NK-92 (cell line): ENCODE results near the gene ARHGAP8.
"Not testable (repeated sequence)": the region's sequence is repeated elsewhere in the genome, so short reads cannot be mapped to it uniquely, and the experiment has no call there.

ENCODE experiments used
- DNase-seq: peaks from one replicate; lab custom pipeline; 2025; ENCODE audit not compliant: unreplicated experiment; lab: John Stamatoyannopoulos, UW

ARHGAP8 gene

DNA sequence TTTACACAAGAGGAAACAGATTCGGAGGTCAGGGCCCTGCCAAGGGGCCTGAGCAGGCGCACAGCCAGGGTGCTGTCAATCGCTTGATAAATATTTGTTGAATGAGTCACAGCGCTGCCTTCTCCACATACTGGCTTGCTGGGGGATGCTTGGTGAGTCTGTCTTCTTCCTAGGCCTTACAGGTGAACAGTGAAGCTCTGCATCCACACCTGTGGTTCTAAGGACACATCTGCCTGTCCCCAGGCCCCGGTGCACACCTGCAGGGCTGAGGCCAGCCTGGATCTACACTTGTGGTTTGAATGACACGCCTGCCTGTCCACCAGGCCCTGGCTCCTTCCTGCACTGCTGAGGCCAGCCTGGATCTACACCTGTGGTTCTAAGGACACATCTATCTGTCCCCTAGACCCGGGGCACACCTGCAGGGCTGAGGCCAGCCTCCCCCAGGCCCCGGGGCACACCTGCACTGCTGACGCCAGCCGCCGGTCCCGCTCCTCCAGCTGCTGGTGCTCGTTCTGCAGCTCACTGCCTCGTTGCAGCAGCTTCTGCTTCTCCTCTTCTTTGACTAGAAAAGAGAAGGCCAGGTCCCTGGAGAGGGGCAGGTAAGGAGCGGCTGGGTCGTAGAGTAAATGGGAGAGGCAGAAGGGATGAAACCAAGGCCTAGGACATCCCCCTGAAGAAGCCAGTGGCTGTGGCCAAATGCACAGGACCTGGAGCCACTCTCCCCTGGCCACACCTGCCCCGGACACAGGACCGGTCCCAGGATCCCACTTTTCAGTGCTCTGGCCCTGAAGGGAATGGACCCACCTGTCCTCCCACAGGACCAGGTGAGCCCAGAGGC, 132.8 kb downstream of the ARHGAP8 start:
- DNase-seq = no peak

DNA sequence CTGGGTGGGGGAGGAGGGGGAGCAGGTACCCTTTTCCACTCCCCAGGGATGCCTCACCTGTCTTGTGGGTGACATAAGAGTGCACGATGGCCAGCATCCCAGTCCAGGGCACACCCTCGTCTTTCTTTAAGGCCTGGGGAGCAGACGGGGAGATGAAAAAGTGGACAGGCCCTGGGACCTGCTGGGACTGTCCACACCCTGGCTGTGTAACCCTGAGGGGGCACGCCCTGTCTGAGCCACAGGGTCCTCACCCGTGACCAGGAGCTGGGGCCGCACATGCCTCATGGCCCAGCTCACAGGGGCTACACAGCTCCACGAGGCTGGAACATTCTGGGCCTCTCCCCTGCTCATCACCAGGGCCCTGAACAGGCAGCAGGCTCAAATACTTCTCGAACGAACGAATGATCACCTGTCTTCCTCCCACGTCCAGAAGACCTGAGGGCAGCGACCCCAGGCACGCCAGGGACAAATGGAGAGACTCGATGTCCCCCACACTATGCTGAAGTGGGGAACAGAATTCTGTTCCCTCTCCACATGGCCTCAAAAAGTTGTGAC, 133.5 kb downstream of the ARHGAP8 start:
- no peak for DNase-seq

DNA sequence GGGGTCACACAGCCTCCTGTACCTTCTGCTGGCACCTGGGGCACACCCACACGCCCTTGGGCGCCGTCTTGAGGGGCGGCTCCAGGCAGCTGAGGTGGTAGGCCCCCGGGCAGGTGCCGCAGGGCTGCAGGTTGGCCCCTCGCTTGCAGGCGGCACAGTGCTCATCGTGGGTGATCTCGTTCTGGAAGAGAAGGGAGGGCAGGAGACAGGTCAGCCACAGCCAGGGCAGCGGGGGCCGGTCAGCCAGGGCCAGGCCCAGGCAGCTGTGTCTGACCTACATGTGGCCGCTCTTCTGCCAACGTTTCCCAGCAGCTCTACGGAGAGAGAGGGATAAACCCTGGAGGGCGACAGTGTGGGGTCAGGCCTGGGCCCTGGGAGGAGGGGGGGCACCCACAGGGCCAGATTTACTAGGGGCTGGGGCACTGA, 135.6 kb downstream of the ARHGAP8 start:
- no peak for DNase-seq

DNA sequence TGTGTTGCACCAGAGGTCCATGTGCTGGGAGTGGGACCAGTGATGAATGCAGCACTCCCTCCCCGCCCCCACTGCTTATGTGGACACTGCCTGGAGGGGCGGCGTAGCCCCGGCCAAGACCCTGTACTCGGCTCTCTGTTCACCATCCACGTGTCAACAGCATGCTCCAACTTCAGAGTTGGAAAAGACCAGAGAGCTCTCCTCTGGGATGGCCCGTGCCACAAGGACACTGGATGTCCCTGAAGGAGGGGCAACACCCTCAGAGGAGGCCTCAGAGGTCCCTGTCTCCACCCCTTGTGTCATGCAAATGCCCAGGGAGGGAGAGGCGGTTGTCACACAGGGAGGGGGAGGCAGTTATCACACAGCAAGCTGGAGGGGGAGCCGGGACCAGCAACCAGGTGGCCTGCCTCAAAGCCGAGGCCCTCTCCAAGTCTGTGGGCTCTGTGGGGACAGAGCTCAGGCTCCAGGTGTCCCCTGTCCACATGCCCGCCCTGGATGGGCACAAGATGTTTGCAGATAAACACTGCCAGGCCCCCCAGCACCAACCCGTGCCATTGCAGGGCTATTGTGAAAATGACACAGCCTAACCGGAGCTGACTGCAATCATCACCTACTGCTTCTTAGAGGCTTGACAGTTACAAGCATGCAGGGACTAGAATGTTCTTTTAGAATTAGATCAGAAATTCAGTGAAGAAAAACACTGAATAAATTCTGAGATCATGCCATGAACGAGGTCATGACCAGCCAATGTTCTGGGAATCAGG, 136.3 kb downstream of the ARHGAP8 start:
- DNase-seq = no peak

DNA sequence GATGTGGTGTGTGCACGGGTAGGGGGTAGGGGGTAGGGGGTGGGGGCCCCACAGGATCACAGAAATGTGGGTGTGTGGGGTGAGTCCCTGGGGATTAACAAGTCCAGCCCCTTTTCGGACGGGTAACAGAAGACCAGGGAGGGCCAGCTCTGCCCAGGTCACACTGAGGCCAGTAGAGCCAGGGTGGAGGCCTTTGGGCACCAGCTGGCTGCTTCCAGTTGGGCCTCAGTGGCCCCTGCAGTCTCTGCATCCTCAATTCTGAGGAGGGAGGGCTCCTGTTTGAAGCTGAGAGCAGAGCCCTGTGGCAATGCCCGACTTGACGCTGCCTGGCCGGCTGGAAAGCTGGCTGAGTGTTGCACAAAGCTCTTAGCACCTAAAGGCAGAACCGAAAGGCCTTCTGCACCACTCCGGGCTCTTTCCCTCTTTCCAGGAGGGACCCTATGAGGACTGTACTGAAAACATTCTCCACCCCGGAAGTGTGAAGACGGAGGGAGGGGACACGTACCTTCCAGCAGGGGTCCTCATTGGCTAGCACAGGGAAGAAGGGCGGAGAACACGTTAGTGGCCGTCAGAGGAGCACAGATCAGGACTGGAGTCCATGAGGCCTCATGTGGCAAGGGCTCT, 137.0 kb downstream of the ARHGAP8 start:
- DNase-seq = no peak

DNA sequence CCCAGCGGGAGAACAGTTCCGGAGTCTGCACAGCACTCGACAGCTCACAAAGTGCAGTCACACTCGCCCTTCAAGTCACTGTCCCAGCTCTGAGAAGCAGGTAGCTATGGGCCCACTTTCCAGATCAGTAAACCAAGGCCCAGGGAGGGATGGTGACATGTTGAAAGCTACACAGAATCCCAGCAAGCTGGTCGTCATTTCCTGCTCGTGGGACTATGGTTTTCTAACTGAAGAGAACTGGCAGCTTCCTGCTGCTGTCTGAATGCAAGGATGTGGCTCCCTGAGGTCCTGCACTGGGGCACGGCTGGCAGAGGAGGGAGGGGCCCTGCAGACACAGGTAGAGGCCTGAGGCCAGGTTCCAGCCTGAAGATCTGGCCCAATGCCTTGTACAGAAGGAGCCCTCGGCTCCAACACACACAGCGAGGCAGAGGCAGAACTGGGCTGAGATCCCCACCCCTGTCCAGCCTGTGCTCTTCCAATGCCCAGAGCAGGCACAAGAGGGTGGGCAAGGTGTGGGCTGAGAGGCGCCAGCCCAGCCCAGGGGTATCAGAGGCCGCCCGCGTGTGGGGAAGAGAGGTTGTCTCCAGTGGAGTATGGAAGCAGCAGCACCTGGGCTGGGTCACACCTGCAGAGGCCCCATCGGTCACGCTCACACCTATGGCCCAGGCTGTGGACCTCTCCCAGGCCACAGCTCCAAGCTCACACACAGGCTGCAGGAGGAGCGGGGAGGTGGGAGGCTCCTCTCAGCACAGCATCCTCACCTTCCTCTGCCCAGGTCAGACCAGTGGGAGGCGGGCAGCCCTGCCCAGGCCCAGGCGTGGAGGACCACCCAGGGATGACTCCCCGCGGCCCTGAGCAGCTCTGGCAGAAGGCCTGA, 138.3 kb downstream of the ARHGAP8 start:
- DNase-seq = no peak

DNA sequence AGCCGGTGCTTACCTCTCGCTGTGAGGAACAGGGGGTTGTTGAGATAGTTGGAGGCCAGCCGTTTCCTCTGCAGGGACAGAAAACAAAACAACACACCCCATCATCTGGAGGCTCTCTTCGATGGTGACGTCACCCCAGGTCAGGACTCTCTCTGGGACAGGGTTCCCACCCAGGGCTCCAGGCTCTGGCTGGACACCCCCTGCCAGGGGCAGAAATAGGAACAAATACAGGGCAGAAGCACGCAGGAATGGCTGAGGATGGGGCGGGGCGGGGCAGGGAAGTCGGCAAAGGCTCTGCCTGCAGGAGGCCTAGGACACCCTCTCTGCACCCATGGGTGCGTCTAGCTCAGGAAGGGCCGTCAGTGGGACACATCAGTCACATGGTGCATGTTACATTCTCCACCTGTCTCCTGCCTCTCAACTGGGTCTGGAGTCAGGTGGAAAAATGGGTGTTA, 138.9 kb downstream of the ARHGAP8 start:
- no peak for DNase-seq

DNA sequence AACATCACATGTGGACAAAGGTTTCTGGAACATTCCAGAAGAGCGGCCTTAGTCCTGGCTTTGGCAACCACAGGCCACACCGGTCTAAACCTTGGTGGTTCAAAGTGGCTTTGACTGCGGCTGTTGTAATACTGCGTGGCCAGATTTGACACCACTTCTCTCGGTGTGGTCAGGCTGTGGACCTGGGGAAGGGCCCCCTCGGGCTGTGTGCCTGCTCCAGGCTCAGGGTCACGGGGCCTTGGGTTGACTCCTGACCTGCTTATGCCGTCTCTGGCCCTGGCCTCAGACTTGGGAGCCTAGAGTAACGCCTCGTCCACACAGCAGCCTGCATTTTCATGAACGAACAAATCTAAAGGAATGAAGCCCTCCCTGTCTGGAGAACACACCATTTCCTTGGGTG, 139.4 kb downstream of the ARHGAP8 start:
- DNase-seq = no peak

DNA sequence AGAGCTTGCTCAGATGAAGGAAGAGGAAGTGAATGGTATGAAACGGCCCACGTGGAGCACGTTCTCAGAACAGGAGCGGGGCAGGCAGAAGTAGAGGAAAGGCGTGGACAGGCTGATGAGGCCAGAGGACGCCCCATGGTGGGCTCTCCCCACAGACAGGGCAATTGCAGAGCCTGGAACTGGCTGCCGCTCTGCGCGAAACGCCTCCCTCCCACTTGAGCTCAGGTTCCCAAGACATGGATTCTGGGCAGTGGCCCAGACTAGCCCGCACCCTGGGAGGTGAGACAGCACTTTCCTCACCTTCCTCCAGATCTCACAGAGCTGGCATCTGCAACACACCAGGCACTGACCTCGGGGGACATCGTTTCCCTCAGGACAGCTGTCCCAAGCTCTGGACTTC, 139.9 kb downstream of the ARHGAP8 start:
- no peak for DNase-seq

DNA sequence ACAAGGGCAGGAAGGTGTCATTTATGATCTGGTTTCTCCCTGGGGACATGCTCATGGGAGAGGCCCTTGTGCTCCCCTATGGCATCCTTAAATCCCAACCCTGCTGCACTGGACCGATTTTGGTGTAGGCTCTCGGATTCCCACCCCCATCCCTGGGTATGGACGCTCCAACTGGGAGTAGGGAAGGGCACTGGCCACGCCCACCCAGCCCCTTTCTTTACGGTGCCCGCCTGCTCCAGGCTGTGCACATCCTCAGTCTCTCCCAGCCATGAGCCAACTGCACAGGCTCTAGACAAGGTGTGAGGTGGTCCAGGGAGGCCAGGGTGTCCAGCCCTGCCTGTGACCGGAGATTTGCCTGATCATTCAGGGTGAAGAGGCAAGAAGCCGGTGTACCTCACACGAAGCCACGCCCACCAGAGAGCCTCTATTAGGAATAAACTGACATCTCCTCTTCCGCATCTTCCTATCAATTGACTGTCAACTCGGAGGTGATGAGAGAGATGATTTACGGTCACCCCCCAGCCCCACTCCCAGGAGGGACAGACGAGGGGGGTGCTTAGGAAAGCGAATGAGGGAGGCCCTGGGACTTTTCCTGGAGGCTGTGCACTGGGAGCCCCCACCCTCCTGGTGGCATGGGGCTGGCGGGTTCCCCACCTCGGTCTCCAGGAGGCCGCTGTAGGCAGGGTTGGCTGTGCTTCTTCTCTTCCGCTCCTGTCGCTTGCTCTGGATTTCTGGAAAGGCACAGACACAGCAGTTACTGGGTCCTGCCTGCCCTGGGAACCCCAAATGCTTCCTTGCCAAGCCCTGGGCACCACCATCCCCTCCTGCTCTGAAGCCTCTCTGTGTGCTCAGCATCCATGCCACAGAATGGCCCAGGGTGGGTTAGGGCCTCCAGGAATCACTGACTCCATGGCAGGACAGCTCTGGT, 140.7 kb downstream of the ARHGAP8 start:
- no peak for DNase-seq

DNA sequence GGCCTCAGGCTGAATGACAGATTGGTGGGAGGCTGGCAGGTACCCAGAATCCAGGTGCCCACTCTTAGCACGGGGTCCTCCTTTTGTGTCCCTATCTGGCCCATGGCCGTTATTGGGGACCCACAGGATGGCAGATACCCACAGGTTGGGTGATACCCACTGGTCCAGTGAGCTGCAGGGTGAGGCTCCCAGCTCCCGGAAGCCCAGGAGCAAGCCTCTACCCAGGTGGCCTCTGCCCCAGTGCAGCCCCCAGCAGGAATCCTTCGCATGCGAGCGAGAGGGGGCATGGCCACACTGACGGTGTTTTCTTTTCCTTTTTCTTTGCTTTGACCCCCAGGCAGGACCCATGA, 141.3 kb downstream of the ARHGAP8 start:
- no peak for DNase-seq

DNA sequence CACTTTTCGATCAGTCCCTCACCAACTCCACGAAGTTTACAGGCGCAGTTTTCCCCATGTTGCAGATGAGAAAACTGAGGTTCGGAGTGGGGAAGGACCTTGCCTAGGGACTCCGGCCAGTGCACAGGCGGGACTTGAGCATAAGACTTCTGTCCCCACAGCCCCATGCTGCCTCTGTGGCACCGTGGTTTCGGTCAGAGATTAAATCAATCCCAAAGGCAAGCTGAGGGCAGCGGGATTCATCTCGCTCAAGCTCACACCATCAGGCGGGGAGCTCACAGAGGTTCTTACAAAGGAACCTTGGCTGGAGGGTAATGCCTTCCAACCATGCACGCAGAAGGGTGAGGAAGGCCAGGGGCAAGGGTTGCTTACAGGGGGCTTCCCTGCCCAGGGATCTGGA, 141.9 kb downstream of the ARHGAP8 start:
- no peak for DNase-seq

DNA sequence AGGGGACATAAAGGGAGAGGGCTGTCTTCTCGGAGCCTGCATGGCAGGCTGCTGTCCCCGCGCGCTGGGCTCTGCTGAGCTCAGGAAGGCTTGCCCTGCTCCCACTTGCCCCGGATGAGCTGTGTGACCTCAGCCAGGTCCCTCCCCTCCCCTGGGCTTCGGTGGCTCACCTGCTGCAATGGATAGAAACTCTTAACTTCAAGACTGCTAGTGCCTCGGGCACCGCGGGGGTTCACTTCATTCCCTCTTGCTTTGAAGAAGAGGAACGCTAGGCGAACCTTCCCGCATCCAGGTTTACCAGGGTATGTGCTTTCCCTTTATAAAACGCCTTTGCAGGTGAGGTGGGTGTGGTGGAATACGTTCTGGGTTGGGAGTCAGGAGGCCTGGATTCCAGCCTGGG, 142.4 kb downstream of the ARHGAP8 start:
- no peak for DNase-seq

DNA sequence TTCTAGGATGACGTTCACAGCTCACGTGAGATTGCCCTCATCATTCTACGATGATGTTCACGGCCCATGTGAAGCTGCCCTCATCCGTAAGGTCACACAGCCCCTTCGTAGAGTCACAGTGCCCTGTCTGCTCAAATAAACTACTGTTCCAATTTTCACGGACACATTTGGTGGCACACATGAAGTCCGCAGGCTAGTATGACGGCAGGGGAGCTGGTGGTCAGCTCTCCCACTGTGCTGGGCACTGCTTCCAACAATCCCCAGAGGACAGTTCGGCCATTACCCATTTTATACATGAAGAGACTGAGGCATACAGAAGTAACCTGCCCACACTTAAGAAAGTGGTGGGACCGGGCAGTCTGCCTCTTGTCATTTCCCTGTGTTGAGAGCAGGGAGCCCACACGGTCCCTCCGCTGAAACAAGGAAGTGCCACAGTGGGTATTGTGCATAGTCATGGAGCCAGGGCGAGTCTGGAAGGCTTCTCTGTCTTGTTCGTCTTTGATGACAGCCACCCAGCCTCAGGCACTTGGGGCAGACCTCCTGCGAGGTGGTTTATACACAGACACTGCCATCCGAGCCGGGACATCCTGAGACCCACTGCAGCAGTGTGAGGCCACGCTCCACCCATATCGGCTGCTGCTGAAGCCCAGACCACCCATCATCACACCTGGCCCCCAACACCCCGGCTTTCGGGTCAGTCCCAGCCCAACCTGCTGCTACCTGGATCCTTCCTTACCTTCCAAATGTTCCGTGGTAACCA, 143.1 kb downstream of the ARHGAP8 start:
- no peak for DNase-seq

DNA sequence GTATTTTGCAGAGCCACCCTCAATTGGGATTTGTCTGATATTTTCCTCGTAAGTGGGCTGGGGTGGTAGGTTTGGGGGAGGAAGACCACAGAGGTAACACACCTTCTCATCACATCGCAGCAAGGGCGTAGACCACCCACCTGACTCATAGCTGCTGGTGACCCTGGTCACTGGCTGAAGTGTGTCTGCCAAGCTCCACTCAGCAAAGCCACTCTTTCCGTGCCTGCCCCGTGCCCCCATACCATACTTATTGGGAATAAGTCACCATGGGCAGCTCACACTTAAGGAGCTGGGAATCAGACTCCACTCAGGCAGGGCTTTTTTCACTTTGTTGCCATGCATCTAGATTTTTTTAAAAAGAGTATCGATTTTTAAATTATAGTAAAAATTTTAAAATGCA, 145.9 kb downstream of the ARHGAP8 start:
- DNase-seq = no peak

DNA sequence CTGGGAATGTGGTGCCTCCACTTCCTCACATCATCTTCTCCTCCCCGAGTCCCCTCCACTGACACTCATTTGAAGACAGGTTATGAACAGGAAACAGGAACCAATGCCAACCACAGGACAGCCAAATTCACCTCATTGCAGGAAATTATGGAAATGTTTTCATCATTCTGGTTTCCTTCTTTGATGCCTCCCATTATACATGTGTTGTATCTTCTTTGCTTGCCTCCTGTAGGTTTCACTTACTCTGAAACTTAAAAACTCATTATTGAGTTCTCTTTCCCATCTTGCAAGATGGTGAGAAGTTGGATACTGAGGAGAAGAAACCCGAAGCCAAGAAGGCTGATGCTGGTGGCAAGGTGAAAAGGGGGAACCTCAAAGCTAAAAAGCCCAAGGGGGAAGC, 148.9 kb downstream of the ARHGAP8 start:
- no peak for DNase-seq

DNA sequence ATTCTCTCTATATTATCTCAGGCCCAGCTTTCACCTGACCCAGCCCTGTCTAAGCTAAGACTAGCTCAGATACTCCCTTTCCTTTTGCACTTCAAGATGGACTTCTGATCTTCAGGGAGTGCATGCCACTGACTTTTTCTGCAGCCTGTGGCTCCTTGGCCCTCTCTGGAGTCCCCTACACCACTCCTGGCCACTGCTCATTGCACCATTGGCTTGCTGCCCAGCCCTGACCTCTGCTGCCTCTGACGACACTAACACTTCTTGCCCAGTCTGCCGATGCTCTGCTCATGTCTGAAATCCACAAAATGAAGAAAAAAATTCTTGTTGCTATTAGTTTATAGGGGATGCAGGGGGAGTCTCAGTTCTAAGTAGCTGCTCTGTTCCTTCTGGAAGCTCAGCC, 150.8 kb downstream of the ARHGAP8 start:
- not testable (repeated sequence) for DNase-seq

DNA sequence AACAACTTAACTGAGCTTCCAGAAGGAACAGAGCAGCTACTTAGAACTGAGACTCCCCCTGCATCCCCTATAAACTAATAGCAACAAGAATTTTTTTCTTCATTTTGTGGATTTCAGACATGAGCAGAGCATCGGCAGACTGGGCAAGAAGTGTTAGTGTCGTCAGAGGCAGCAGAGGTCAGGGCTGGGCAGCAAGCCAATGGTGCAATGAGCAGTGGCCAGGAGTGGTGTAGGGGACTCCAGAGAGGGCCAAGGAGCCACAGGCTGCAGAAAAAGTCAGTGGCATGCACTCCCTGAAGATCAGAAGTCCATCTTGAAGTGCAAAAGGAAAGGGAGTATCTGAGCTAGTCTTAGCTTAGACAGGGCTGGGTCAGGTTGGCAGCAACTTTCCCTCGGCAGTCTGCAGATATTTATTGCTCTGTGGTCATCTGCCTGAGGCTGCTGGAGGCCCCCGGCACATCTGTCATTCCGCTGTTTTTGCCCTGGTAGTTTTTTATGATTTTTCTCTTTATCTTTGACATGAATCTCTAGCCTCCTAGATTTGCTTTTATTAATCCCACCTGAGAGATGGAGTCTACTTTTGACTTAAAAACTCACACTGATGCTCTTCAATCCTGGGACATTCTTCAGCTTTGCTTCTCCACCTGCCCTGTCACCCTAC, 152.2 kb downstream of the ARHGAP8 start:
- not testable (repeated sequence) for DNase-seq
